GM21786 (cell line): Measurements from ENCODE around the gene SLC12A3.

ENCODE experiments used
- ATAC-seq: cut with Tn5 transposase; IDR thresholded peaks from one replicate; pipeline ENCODE4 v1.9.1; 2021; ENCODE audit not compliant: unreplicated experiment

SLC12A3 gene

DNA sequence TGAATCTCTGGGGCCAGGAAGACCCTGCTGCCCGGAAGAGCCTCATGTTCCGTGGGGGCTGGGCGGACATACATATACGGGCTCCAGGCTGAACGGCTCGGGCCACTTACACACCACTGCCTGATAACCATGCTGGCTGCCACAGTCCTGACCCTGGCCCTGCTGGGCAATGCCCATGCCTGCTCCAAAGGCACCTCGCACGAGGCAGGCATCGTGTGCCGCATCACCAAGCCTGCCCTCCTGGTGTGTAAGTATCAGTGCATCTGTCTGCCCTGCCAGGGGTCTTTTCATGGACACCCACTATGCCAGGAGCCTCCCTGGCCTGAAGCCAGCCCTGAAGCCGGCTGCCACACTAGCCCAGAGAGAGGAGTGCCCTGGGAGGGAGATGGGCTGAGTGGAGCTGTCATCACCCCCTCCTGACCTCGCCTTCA lies 96.9 kb downstream of the SLC12A3 start, which contains the start of gene CETP:
TSS of gene CETP (plus strand) at position 100 of the 431 bp plus-strand sequence. CDS start at position 130, 30 bp downstream.
- ATAC-seq = no peak

GRCh38 chr16:56964243-56965148 lies 99.5 kb downstream of the SLC12A3 start:
- ATAC-seq = peak; percentile 65
